DOHH2 (cell line): ENCODE data around the gene CNN2.

ENCODE experiments used
- H3F3A ChIP-seq: fragments of 200-600 bp; sonication (generic), shearing (Covaris generic); 2 replicates; pipeline ENCODE4 v1.6.0; 2016; ENCODE audit warnings: antibody characterized with exemption, mild to moderate bottlenecking; ENCODE audit not compliant: control insufficient read depth, insufficient read depth
- H3K27ac ChIP-seq: fragments of 200-600 bp; sonication (generic); 2 replicates; pipeline ENCODE4 v1.5.1; 2014; ENCODE audit warnings: low read depth, mild to moderate bottlenecking, low read length, moderate library complexity
- H3K27me3 ChIP-seq: fragments of 200-600 bp; sonication (generic); 2 replicates; pipeline ENCODE4 v1.6.1; 2014; ENCODE audit warnings: mild to moderate bottlenecking, low read length, mixed read lengths; ENCODE audit not compliant: control insufficient read depth
- H3K36me3 ChIP-seq: fragments of 200-600 bp; sonication (generic); 2 replicates; pipeline ENCODE4 v1.6.1; 2014; ENCODE audit warnings: mild to moderate bottlenecking, low read length, moderate library complexity, mixed read lengths; ENCODE audit not compliant: control insufficient read depth
- H3K4me1 ChIP-seq: fragments of 200-600 bp; sonication (generic); 2 replicates; pipeline ENCODE4 v1.6.1; 2014; ENCODE audit warnings: mild to moderate bottlenecking, low read length, mixed read lengths; ENCODE audit not compliant: control insufficient read depth
- H3K4me2 ChIP-seq: fragments of 200-600 bp; sonication (generic); 2 replicates; pipeline ENCODE4 v1.6.0; 2014; ENCODE audit warnings: mild to moderate bottlenecking, low read length, moderate library complexity
- H3K4me3 ChIP-seq: fragments of 200-600 bp; sonication (generic); 2 replicates; pipeline ENCODE4 v1.5.1; 2014; ENCODE audit warnings: mild to moderate bottlenecking, low read length, mixed read lengths
- H3K79me2 ChIP-seq: fragments of 200-600 bp; sonication (generic); 2 replicates; pipeline ENCODE4 v1.6.1; 2014; ENCODE audit warnings: mild to moderate bottlenecking, low read length, mixed read lengths; ENCODE audit not compliant: control insufficient read depth
- H3K9me2 ChIP-seq: fragments of 200-600 bp; sonication (generic); replicated peaks from 2 replicates; pipeline ENCODE4 v1.6.1; 2014; ENCODE audit warnings: mild to moderate bottlenecking, low read length, mixed read lengths; ENCODE audit not compliant: control insufficient read depth
- H3K9me3 ChIP-seq: fragments of 200-600 bp; sonication (generic); 2 replicates; pipeline ENCODE4 v1.6.1; 2014; ENCODE audit warnings: antibody characterized with exemption, low read length, mixed read lengths; ENCODE audit not compliant: control insufficient read depth, insufficient read depth
- H4K20me1 ChIP-seq: fragments of 200-600 bp; sonication (generic); 2 replicates; pipeline ENCODE4 v1.6.0; 2014; ENCODE audit warnings: low read depth, mild to moderate bottlenecking, antibody characterized with exemption, low read length, moderate library complexity; ENCODE audit not compliant: control insufficient read depth, insufficient read depth
- CTCF ChIP-seq: fragments of 200-600 bp; sonication (generic); IDR thresholded peaks from one replicate; pipeline ENCODE4 v1.5.1; 2014; ENCODE audit warnings: antibody characterized with exemption, mild to moderate bottlenecking, low read depth, low read length; ENCODE audit not compliant: poor library complexity, severe bottlenecking
- EZH2phosphoT487 ChIP-seq: fragments of 200-600 bp; sonication (generic); IDR thresholded peaks from 2 replicates; pipeline ENCODE4 v1.6.1; 2017; ENCODE audit warnings: borderline replicate concordance, mild to moderate bottlenecking, antibody characterized with exemption, low read length, moderate library complexity, mixed read lengths

The CNN2 gene

GRCh38 chr19:1038978-1039645 lies 12.7 kb downstream of the CNN2 start:
- H3K4me3 ChIP-seq: peak overlapping the region; percentile 90

GRCh38 chr19:1039646-1040475 lies 13.5 kb downstream of the CNN2 start, which contains the start of gene ABCA7:
TSS of gene ABCA7 (plus strand) at chr19:1040107. CDS start at chr19:1041362, 1,255 bp downstream.
- H3K4me1 ChIP-seq: peaks cover 52% of the 10 kb centered on the region

More at GRCh38 chr19:1038978-1039645, 12.7 kb downstream of the CNN2 start:
- peaks cover 52% of the 10 kb centered on the region for H3K4me1 ChIP-seq
- H3K27ac ChIP-seq: peak overlapping the region; percentile 99
- H3K36me3 ChIP-seq: peaks cover 42% of the 10 kb centered on the region
- peaks cover 4% of the 10 kb centered on the region; the same call in 1 of the 2 replicates for H4K20me1 ChIP-seq
- no peaks in the 10 kb centered on the region for H3K9me2 ChIP-seq
- no peaks in the 10 kb centered on the region for H3K9me3 ChIP-seq
- H3K27me3 ChIP-seq: no peaks in the 10 kb centered on the region
- peaks cover 30% of the 10 kb centered on the region for H3F3A ChIP-seq
- TF ChIP-seq EZH2phosphoT487 (no peak), CTCF (no peak)
- H3K4me2 ChIP-seq: peak overlapping the region; percentile 89
- H3K79me2 ChIP-seq: peaks cover 16% of the 10 kb centered on the region

More at GRCh38 chr19:1039646-1040475, 13.5 kb downstream of the CNN2 start, which contains the start of gene ABCA7:
- Histone ChIP-seq H3K4me3 (peak within 1 kb of the TSS; percentile 90), H3K27ac (peak within 1 kb of the TSS; percentile 99), H3K9me3 (no peaks in the 10 kb centered on the region), H3K36me3 (peaks cover 46% of the 10 kb centered on the region), H3K79me2 (peaks cover 16% of the 10 kb centered on the region), H3K9me2 (no peaks in the 10 kb centered on the region), H3K4me2 (peak within 1 kb of the TSS; percentile 89), H3K27me3 (no peaks in the 10 kb centered on the region), H3F3A (peaks cover 30% of the 10 kb centered on the region), H4K20me1 (peaks cover 4% of the 10 kb centered on the region; the same call in 1 of the 2 replicates)
- TF ChIP-seq CTCF (no peak), EZH2phosphoT487 (no peak)
